HG03103 (cell line): ENCODE measurements around the gene HECTD4.
"Not testable (repeated sequence)": the region's sequence is repeated elsewhere in the genome, so short reads cannot be mapped to it uniquely, and the experiment has no call there.

Experiments
- ATAC-seq: cut with Tn5 transposase; IDR thresholded peaks from one replicate; pipeline ENCODE4 v1.9.1; 2021; ENCODE audit warnings: low read depth; ENCODE audit not compliant: unreplicated experiment

HECTD4 gene

GRCh38 chr12:112275836-112276235 is 106.4 kb downstream of the HECTD4 start:
- no peak for ATAC-seq

- ATAC-seq = no peak
Observed at GRCh38 chr12:112275207-112275606, 107.0 kb downstream of the HECTD4 start.

GRCh38 chr12:112270673-112271072 is 111.6 kb downstream of the HECTD4 start:
- ATAC-seq = no peak

- no peak for ATAC-seq
Observed at GRCh38 chr12:112266473-112266872, 115.8 kb downstream of the HECTD4 start.

- no peak for ATAC-seq
Observed at GRCh38 chr12:112261559-112261958, 120.7 kb downstream of the HECTD4 start.

- no peak for ATAC-seq
Observed at GRCh38 chr12:112258926-112259325, 123.3 kb downstream of the HECTD4 start.

GRCh38 chr12:112256780-112257179 is 125.5 kb downstream of the HECTD4 start:
- ATAC-seq = no peak

- no peak for ATAC-seq
Observed at GRCh38 chr12:112252184-112252583, 130.0 kb downstream of the HECTD4 start.

GRCh38 chr12:112244902-112245301 is 137.3 kb downstream of the HECTD4 start:
- ATAC-seq = not testable (repeated sequence)

GRCh38 chr12:112243255-112244110 is 138.7 kb downstream of the HECTD4 start:
- ATAC-seq = no peak

GRCh38 chr12:112241176-112241575 is 141.1 kb downstream of the HECTD4 start:
- no peak for ATAC-seq

- no peak for ATAC-seq
Observed at GRCh38 chr12:112239881-112240280, 142.3 kb downstream of the HECTD4 start.

GRCh38 chr12:112239020-112239419 is 143.2 kb downstream of the HECTD4 start:
- no peak for ATAC-seq

- ATAC-seq = no peak
Observed at GRCh38 chr12:112238441-112238840, 143.8 kb downstream of the HECTD4 start.

GRCh38 chr12:112236786-112237185 is 145.4 kb downstream of the HECTD4 start:
- ATAC-seq = no peak

GRCh38 chr12:112236386-112236785 is 145.8 kb downstream of the HECTD4 start:
- no peak for ATAC-seq

- no peak for ATAC-seq
Observed at GRCh38 chr12:112234303-112234702, 147.9 kb downstream of the HECTD4 start.

GRCh38 chr12:112233242-112233641 is 149.0 kb downstream of the HECTD4 start:
- no peak for ATAC-seq

GRCh38 chr12:112230136-112230535 is 152.1 kb downstream of the HECTD4 start:
- ATAC-seq = no peak

- ATAC-seq = no peak
Observed at GRCh38 chr12:112226768-112227167, 155.5 kb downstream of the HECTD4 start.

GRCh38 chr12:112220628-112221027 is 161.6 kb downstream of the HECTD4 start:
- not testable (repeated sequence) for ATAC-seq

GRCh38 chr12:112219195-112219594 is 163.0 kb downstream of the HECTD4 start:
- no peak for ATAC-seq
